ENCODE results near the gene CYFIP1.

- TF ChIP-seq CTCF (IDR thresholded peaks at IDR 0.05; ENCODE audit: insufficient read depth, low read depth, low read length) (no peak), EZH2 (IDR thresholded peaks at IDR 0.05; ENCODE audit: insufficient read depth, low read length) (no peak)
Observed at GRCh38 chr15:22861161-22861560, 119.0 kb downstream of the CYFIP1 start.

Data from astrocyte (in vitro differentiated cells and primary cell).